GM12801 (cell line): ENCODE results near the gene CCR9.

Experiments used
- CTCF ChIP-seq: IDR thresholded peaks from one replicate; pipeline ENCODE4 v1.5.1; 2011; ENCODE audit warnings: control low read depth; ENCODE audit not compliant: insufficient read length; ENCODE audit errors: extremely low read depth

Gene CCR9

GRCh38 chr3:45874677-45875346 lies 11.5 kb upstream of the CCR9 start:
- TF ChIP-seq CTCF: no peak

GRCh38 chr3:45878124-45878523 lies 8.2 kb upstream of the CCR9 start:
- TF ChIP-seq CTCF: no peak

- no peak for TF ChIP-seq CTCF
Observed at GRCh38 chr3:45880725-45881077, 5.6 kb upstream of the CCR9 start.

- TF ChIP-seq CTCF: no peak
Observed at GRCh38 chr3:45881078-45882022, 5.0 kb upstream of the CCR9 start.

- no peak for TF ChIP-seq CTCF
Observed at GRCh38 chr3:45884368-45885201, 1.8 kb upstream of the CCR9 start.

- no peak for TF ChIP-seq CTCF
Observed at GRCh38 chr3:45887285-45887684, 942 bp downstream of the CCR9 start.
